Naive thymus-derived CD4-positive, alpha-beta T cell (primary cell): ENCODE data around the gene LUZP2. TPM values are rescaled to one million over a fixed set of nuclear protein-coding genes. Genes with fewer than 3 reads are reported as not detected.

Experiments used
- ATAC-seq: fragments of 150-1000 bp; cut with Tn5 transposase; 2 replicates; pipeline ENCODE4 v1.10.0; 2021; ENCODE audit warnings: mild to moderate bottlenecking, moderate library complexity
- CTCF ChIA-PET: fragments of 350-600 bp; sonication (Branson Sonifier 250); formaldehyde crosslinking; loops from one replicate; lab custom pipeline; 2021; ENCODE audit warnings: antibody characterized with exemption; lab: Charles Lee
- POLR2A ChIA-PET: fragments of 350-600 bp; sonication (Branson Sonifier 250); formaldehyde crosslinking; loops from one replicate; lab custom pipeline; 2021; ENCODE audit warnings: antibody characterized with exemption, inconsistent platforms; lab: Charles Lee
- DNase-seq, 9 donors: peaks; one replicate each; pipeline versions ENCODE4 v3.0.0 to v3.0.0-alpha.2; 2020 to 2022; ENCODE audit warnings: mixed read lengths in 1 of 9
- H3K27ac ChIP-seq: one replicate; pipeline ENCODE4 v1.7.0; 2013; ENCODE audit warnings: mild to moderate bottlenecking, low read depth, low read length, moderate library complexity
- H3K27me3 ChIP-seq, 2 donors: one replicate each; pipeline ENCODE4 v1.7.0; 2013; ENCODE audit warnings: low read length in 2 of 2, mild to moderate bottlenecking in 2 of 2, moderate library complexity in 2 of 2; ENCODE audit not compliant: control insufficient read depth in 2 of 2, insufficient read depth in 2 of 2
- H3K36me3 ChIP-seq, 3 experiments: 1 replicate in 2 of 3; 2 replicates in 1 of 3; pipeline ENCODE4 v1.7.0; 2013; ENCODE audit warnings: low read length in 3 of 3, mild to moderate bottlenecking in 3 of 3, moderate library complexity in 1 of 3; ENCODE audit not compliant: insufficient read depth in 3 of 3, control insufficient read depth in 2 of 3
- H3K4me1 ChIP-seq, 2 donors: one replicate each; pipeline ENCODE4 v1.7.0; 2013; ENCODE audit warnings: low read length in 2 of 2, mild to moderate bottlenecking in 2 of 2, moderate library complexity in 1 of 2; ENCODE audit not compliant: control insufficient read depth in 2 of 2, insufficient read depth in 2 of 2
- H3K4me3 ChIP-seq: 2 replicates; pipeline ENCODE4 v1.7.0; 2013; ENCODE audit warnings: mild to moderate bottlenecking, low read length
- H3K9me3 ChIP-seq, 3 experiments: 1 replicate in 2 of 3; 2 replicates in 1 of 3; pipeline ENCODE4 v1.7.0; 2013; ENCODE audit warnings: low read length in 3 of 3; ENCODE audit not compliant: control insufficient read depth in 2 of 3
- H3K27ac Mint-ChIP-seq, 9 donors: one replicate each; pipeline ENCODE4 v1.8.0; 2020 to 2022; ENCODE audit warnings: mixed read lengths in 9 of 9, mild to moderate bottlenecking in 8 of 9, moderate library complexity in 5 of 9, inconsistent platforms in 2 of 9
- H3K27me3 Mint-ChIP-seq, 5 donors: one replicate each; pipeline ENCODE4 v1.8.0; 2021 to 2022; ENCODE audit warnings: mixed read lengths in 5 of 5, mild to moderate bottlenecking in 1 of 5
- H3K36me3 Mint-ChIP-seq, 5 donors: one replicate each; pipeline ENCODE4 v1.8.0; 2020 to 2022; ENCODE audit warnings: mixed read lengths in 5 of 5, mild to moderate bottlenecking in 3 of 5, inconsistent platforms in 1 of 5
- H3K4me1 Mint-ChIP-seq, 7 donors: one replicate each; pipeline ENCODE4 v1.8.0; 2020 to 2022; ENCODE audit warnings: mixed read lengths in 7 of 7, mild to moderate bottlenecking in 3 of 7, inconsistent platforms in 1 of 7
- H3K4me3 Mint-ChIP-seq, 10 donors: one replicate each; pipeline ENCODE4 v1.8.0; 2020 to 2022; ENCODE audit warnings: mild to moderate bottlenecking in 10 of 10, mixed read lengths in 10 of 10, moderate library complexity in 6 of 10, inconsistent platforms in 2 of 10
- H3K9me3 Mint-ChIP-seq, 11 donors: one replicate each; pipeline ENCODE4 v1.8.0; 2020 to 2022; ENCODE audit warnings: mixed read lengths in 11 of 11, mild to moderate bottlenecking in 4 of 11, inconsistent platforms in 1 of 11, moderate library complexity in 1 of 11
- intact Hi-C, 2 donors: fragments of 100-400 bp; cut with micrococcal nuclease; formaldehyde crosslinking; loops; one replicate each; pipeline ENCODE4 v1.15.1; 2023
- polyA plus RNA-seq, 2 donors: library from polyadenylated mRNA; unstranded; fragments of 300-500 nt; fragmentation: Illumina TruSeq; gene quantifications; one replicate each; pipeline ENCODE4 v1.2.3, GENCODE V29; 2021
- total RNA-seq, 6 experiments: library from RNA in 5 of 6; stranded (reverse) in 5 of 6; gene quantifications; 1 replicate in 5 of 6; 2 replicates in 1 of 6; pipeline ENCODE4 v1.2.3 and lab custom pipeline; 2021 to 2026

The LUZP2 gene
- total and polyA plus RNA-seq, 7 experiments from 2014 or later: not detected

DNA sequence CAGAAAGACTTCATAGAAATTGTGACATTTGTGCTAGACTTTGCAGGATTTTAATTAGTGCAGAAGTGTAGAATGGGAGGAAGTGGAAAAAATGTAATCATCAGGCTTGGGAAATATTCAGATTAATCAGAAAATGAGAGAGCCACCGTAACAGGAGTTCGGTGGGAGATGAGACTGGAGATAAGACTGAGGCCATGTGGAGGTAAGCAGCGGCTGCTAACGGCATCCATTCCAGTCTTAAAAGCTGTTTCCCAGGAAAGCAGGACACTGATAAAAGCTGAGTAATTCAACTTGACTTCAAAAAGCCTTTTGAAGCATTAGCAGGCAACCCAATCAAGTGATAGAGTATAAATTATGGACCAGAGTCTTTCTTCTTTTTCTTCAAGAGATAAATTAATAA lies 369.9 kb downstream of the LUZP2 start:
- H3K9me3 Mint-ChIP-seq: peaks cover 0 to 23% (median 7%) of the 10 kb centered on the region in 11 donors
- CTCF ChIA-PET: no interaction called here
- intact Hi-C loops: no loop called here
- Histone ChIP-seq H3K36me3 (no peaks in the 10 kb centered on the region), H3K9me3 (no peaks in the 10 kb centered on the region), H3K4me3 (no peak overlapping the region), H3K27me3 (no peaks in the 10 kb centered on the region), H3K4me1 (no peaks in the 10 kb centered on the region), H3K27ac (no peak overlapping the region)
- ATAC-seq (no peak), DNase-seq (no peak)
- H3K36me3 Mint-ChIP-seq: no peaks in the 10 kb centered on the region
- H3K4me3 Mint-ChIP-seq: no peak overlapping the region
- no peak overlapping the region for H3K27ac Mint-ChIP-seq
- POLR2A ChIA-PET: no interaction called here
- no peaks in the 10 kb centered on the region for H3K27me3 Mint-ChIP-seq
- H3K4me1 Mint-ChIP-seq: no peaks in the 10 kb centered on the region

DNA sequence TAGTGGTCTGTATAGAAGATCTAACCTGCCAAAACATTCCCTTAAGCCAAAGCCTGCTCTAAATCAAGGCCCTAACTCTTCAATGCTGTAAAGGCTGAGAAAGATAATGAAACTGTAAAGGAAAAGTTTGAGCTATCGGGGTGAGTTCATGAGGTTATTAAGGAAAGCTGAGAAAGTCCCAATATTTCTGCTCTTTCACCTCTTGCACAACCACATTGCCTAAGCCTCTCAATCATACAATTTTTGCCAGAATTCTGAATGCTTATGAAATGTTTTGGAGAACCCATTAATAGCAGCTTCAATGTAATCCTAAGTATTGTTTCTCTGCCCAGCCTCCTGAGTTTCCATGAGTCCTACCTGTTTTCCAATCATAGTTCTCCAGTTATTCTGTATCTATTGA lies 373.2 kb downstream of the LUZP2 start:
- Mint-ChIP-seq H3K27me3 (no peaks in the 10 kb centered on the region), H3K27ac (no peak overlapping the region), H3K36me3 (no peaks in the 10 kb centered on the region), H3K4me1 (no peaks in the 10 kb centered on the region), H3K9me3 (peaks cover 0 to 23% (median 7%) of the 10 kb centered on the region in 11 donors), H3K4me3 (no peak overlapping the region)
- H3K27ac ChIP-seq: no peak overlapping the region
- no peak overlapping the region for H3K4me3 ChIP-seq
- DNase-seq: no peak
- ChIA-PET CTCF (no interaction called here), POLR2A (no interaction called here)
- no peaks in the 10 kb centered on the region for H3K27me3 ChIP-seq
- no peaks in the 10 kb centered on the region for H3K4me1 ChIP-seq
- intact Hi-C loops: no loop called here
- no peaks in the 10 kb centered on the region for H3K9me3 ChIP-seq
- ATAC-seq: no peak
- H3K36me3 ChIP-seq: no peaks in the 10 kb centered on the region

DNA sequence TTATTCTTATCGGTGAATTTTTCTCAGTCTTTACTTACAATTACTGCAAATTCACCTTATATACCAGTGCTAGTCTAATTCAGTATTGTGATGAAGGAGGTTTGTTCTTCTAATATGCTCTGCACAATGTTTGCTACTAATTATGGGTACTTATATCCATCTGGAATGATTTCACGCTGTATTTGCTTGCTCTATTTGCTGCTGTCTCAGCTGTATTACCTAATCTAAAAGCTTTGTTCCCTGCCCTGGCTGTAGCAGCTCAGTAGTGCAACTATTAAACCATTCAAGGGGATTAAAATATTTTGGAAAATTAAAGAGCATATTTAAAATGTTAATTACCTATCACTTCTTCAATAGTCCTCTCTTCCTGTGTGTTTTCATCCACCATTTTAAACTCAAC lies 375.3 kb downstream of the LUZP2 start:
- ChIA-PET POLR2A (no interaction called here), CTCF (no interaction called here)
- Mint-ChIP-seq H3K27ac (no peak overlapping the region), H3K27me3 (no peaks in the 10 kb centered on the region), H3K4me3 (no peak overlapping the region), H3K9me3 (peaks cover 0 to 23% (median 5%) of the 10 kb centered on the region in 11 donors), H3K36me3 (no peaks in the 10 kb centered on the region), H3K4me1 (no peaks in the 10 kb centered on the region)
- Histone ChIP-seq H3K4me1 (no peaks in the 10 kb centered on the region), H3K27ac (no peak overlapping the region), H3K9me3 (no peaks in the 10 kb centered on the region), H3K4me3 (no peak overlapping the region), H3K27me3 (no peaks in the 10 kb centered on the region), H3K36me3 (no peaks in the 10 kb centered on the region)
- ATAC-seq (no peak), DNase-seq (no peak)
- intact Hi-C loops: no loop called here

DNA sequence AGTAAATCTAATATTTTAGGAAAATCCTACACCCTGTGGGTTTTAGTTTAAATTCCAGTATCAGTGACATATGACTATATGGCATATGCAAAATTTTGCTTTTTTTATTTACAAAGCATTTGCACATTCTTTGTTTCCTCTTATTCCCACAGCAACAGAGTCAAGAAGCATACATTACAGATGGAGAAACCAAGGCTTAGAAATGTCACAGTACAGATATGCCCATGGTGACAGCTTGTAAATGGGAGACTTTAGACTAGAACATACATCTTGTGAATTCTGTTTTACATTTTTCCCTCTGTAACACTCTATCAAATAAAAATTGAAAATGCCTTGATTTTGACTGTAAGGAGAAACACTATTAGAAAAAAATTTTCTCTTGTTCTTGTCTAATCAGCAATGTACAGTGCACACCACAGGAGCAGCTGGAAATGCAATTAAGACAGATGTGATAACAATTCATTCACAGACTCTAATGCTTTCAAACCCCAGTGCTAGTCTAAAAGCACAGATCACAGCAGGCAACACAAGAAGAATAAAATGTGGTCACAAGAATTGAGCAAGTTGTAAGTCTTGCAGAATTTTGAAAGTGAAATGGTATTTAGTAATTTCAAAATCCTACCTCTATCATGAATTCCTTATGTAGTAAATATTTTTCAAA lies 375.9 kb downstream of the LUZP2 start:
- Histone ChIP-seq H3K4me3 (no peak overlapping the region), H3K4me1 (no peaks in the 10 kb centered on the region), H3K27ac (no peak overlapping the region), H3K9me3 (no peaks in the 10 kb centered on the region), H3K36me3 (no peaks in the 10 kb centered on the region), H3K27me3 (no peaks in the 10 kb centered on the region)
- Mint-ChIP-seq H3K27ac (no peak overlapping the region), H3K9me3 (peaks cover 1 to 22% (median 9%) of the 10 kb centered on the region in 11 donors), H3K4me1 (no peaks in the 10 kb centered on the region), H3K27me3 (no peaks in the 10 kb centered on the region), H3K36me3 (no peaks in the 10 kb centered on the region), H3K4me3 (no peak overlapping the region)
- intact Hi-C loops: no loop called here
- ChIA-PET CTCF (no interaction called here), POLR2A (no interaction called here)
- DNase-seq: no peak
- no peak for ATAC-seq

DNA sequence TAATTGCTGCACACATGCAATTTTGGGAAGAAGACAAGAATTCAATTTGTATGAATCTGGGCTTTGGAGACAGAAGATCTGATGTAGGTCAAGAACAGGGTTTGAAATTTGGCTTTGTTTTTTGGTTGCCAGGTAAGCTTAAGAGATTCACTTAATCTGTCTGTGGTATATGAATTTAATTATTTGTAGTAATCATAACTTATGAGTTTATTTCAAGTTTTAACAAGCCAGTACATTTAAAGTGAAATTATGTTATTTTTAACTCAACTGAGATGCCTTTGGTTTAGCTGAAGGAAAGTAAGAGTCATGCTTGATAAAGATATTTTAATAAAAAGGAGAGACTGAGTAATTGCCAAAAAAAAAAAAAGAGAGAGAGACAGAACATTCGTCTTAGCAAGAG lies 384.1 kb downstream of the LUZP2 start:
- no peaks in the 10 kb centered on the region for H3K9me3 ChIP-seq
- CTCF ChIA-PET: no interaction called here
- H3K4me1 Mint-ChIP-seq: no peaks in the 10 kb centered on the region
- no peak overlapping the region for H3K4me3 Mint-ChIP-seq
- no peaks in the 10 kb centered on the region for H3K27me3 ChIP-seq
- no peaks in the 10 kb centered on the region for H3K4me1 ChIP-seq
- intact Hi-C loops: no loop called here
- H3K27ac Mint-ChIP-seq: no peak overlapping the region
- DNase-seq (no peak), ATAC-seq (no peak)
- POLR2A ChIA-PET: no interaction called here
- no peak overlapping the region for H3K4me3 ChIP-seq
- no peaks in the 10 kb centered on the region for H3K36me3 Mint-ChIP-seq
- peaks cover 7 to 28% (median 12%) of the 10 kb centered on the region in 11 donors for H3K9me3 Mint-ChIP-seq
- H3K27me3 Mint-ChIP-seq: no peaks in the 10 kb centered on the region
- H3K27ac ChIP-seq: no peak overlapping the region
- no peaks in the 10 kb centered on the region for H3K36me3 ChIP-seq

DNA sequence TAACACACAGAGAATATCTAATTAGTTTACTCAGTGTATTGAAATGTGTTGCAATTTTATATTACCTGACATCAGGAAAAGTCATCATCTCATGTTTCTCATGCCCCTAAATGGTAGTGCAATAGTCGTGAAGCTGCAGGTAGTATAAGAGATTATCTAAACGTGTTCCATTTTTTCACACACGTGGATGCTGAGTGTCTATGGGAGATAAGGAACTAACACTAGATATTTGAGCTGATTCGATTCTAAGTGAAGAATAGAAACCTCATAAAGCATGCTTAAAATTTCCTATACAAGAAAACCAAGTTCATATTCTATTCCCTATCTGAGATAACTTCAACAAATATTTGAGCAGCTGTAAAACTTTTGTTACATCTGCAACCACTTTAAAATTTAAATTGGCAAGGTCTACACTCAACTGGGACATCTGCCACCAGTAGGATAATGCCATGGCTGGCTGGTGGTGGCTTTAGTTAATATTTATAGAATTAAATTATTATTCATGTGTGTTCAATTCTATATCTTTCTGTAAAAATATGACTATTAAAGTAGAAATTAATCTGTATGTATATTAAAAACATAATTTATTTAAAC lies 388.8 kb downstream of the LUZP2 start:
- Mint-ChIP-seq H3K27me3 (no peaks in the 10 kb centered on the region), H3K4me3 (no peak overlapping the region), H3K36me3 (no peaks in the 10 kb centered on the region), H3K4me1 (no peaks in the 10 kb centered on the region), H3K9me3 (peaks cover 1 to 10% (median 4%) of the 10 kb centered on the region in 11 donors), H3K27ac (no peak overlapping the region)
- Histone ChIP-seq H3K36me3 (no peaks in the 10 kb centered on the region), H3K27me3 (no peaks in the 10 kb centered on the region), H3K4me1 (no peaks in the 10 kb centered on the region), H3K27ac (no peak overlapping the region), H3K4me3 (no peak overlapping the region), H3K9me3 (peaks cover 0 to 3% (median 0%) of the 10 kb centered on the region in 3 experiments)
- DNase-seq: no peak
- CTCF ChIA-PET: no interaction called here
- intact Hi-C loops: no loop called here
- POLR2A ChIA-PET: interaction anchor here (0.8 kb wide), 1 partner anchor 1723 kb away, joined by 3 read pairs; no protein-coding TSS in a partner anchor
- no peak for ATAC-seq
